Endodermal cell (in vitro differentiated cells): ENCODE measurements around the gene PALLD. TPM values are rescaled to one million over a fixed set of nuclear protein-coding genes. Genes with fewer than 3 reads are reported as not detected.

ENCODE experiments used
- DNase-seq: peaks from one replicate; pipeline ENCODE4 v3.0.0-alpha.2; 2017
- H3K27ac ChIP-seq: 2 replicates; pipeline ENCODE4 v1.5.1; 2013; ENCODE audit warnings: mild to moderate bottlenecking, low read depth, low read length, moderate library complexity
- H3K27me3 ChIP-seq: 2 replicates; pipeline ENCODE4 v1.6.1; 2013; ENCODE audit warnings: mild to moderate bottlenecking, low read length, moderate library complexity; ENCODE audit not compliant: insufficient read depth, control insufficient read depth, poor library complexity, severe bottlenecking
- H3K36me3 ChIP-seq: 2 replicates; pipeline ENCODE4 v1.7.0; 2013; ENCODE audit warnings: mild to moderate bottlenecking, low read length, moderate library complexity; ENCODE audit not compliant: control insufficient read depth, insufficient read depth
- H3K4me1 ChIP-seq: one replicate; pipeline ENCODE4 v1.7.0; 2013; ENCODE audit warnings: low read length; ENCODE audit not compliant: control insufficient read depth, insufficient read depth
- H3K4me3 ChIP-seq: 2 replicates; pipeline ENCODE4 v1.5.1; 2013; ENCODE audit warnings: mild to moderate bottlenecking, low read length, moderate library complexity
- H3K9ac ChIP-seq: 2 replicates; pipeline ENCODE4 v1.6.1; 2013; ENCODE audit warnings: mild to moderate bottlenecking, low read length, moderate library complexity; ENCODE audit not compliant: poor library complexity, severe bottlenecking; ENCODE audit errors: extremely low read depth
- H3K9me3 ChIP-seq: 2 replicates; pipeline ENCODE4 v1.6.1; 2013; ENCODE audit warnings: mild to moderate bottlenecking, low read length, moderate library complexity; ENCODE audit not compliant: control insufficient read depth
- H3K27ac Mint-ChIP-seq: 2 replicates; pipeline ENCODE4 v1.8.0; 2020; ENCODE audit warnings: mixed read lengths
- H3K27me3 Mint-ChIP-seq: 2 replicates; pipeline ENCODE4 v1.8.0; 2021; ENCODE audit warnings: mild to moderate bottlenecking, mixed read lengths; ENCODE audit not compliant: insufficient read depth
- H3K36me3 Mint-ChIP-seq: 2 replicates; pipeline ENCODE4 v1.8.0; 2020; ENCODE audit warnings: low read depth, mixed read lengths
- H3K4me1 Mint-ChIP-seq: 2 replicates; pipeline ENCODE4 v1.8.0; 2020; ENCODE audit warnings: mixed read lengths
- H3K4me3 Mint-ChIP-seq: 2 replicates; pipeline ENCODE4 v1.8.0; 2020; ENCODE audit warnings: mild to moderate bottlenecking, moderate library complexity, mixed read lengths
- H3K9me3 Mint-ChIP-seq: 2 replicates; pipeline ENCODE4 v1.8.0; 2020; ENCODE audit warnings: mild to moderate bottlenecking, mixed read lengths
- CTCF ChIP-seq: fragments of 200-600 bp; sonication (generic); conservative IDR thresholded peaks from 2 replicates; pipeline ENCODE4 v1.5.0; 2021; ENCODE audit warnings: antibody characterized with exemption, mild to moderate bottlenecking
- WGBS, 2 experiments: methylation state at CpG; one replicate each; pipeline versions ENCODE4 v1.1.5 to v1.1.7; 2013; ENCODE audit warnings: missing lambda C conversion rate in 2 of 2, mixed read lengths in 1 of 2; ENCODE audit not compliant: insufficient coverage in 1 of 2, insufficient read length in 1 of 2; 5-methylcytosine and 5-hydroxymethylcytosine counted together
- total RNA-seq, 2 donors: library from RNA; stranded (reverse); fragmentation: NEBNext Ultra II Directional in 1 of 2; extraction: Animal tissue kit (Norgen Biotek cat#: 25700) in 1 of 2; gene quantifications; 2 replicates in 1 of 2; 3 replicates in 1 of 2; pipeline ENCODE4 v1.2.1, GENCODE V29; 2021

Gene PALLD
- total RNA-seq, 2 donors from 2014 or later, result 51.8 to 86.7 TPM

GRCh38 chr4:168519576-168519975, 22.7 kb downstream of the PALLD start:
- Mint-ChIP-seq H3K27me3 (no peaks in the 10 kb centered on the region), H3K27ac (no peak overlapping the region), H3K4me1 (peaks cover 2% of the 10 kb centered on the region), H3K9me3 (peaks cover 3% of the 10 kb centered on the region), H3K36me3 (no peaks in the 10 kb centered on the region), H3K4me3 (no peak overlapping the region)
- peaks cover 3% of the 10 kb centered on the region for H3K4me1 ChIP-seq
- H3K36me3 ChIP-seq, result no peaks in the 10 kb centered on the region
- no peak for TF ChIP-seq CTCF
- H3K9ac ChIP-seq, result no peak overlapping the region
- WGBS, 2 experiments, result 94% methylated on average over 1 of the region's 1 CpG; no CpG with 5 or more reads in 1 of the 2 experiments
- H3K27me3 ChIP-seq, result no peaks in the 10 kb centered on the region
- H3K9me3 ChIP-seq, result no peaks in the 10 kb centered on the region
- no peak overlapping the region for H3K4me3 ChIP-seq
- DNase-seq, result no peak
- H3K27ac ChIP-seq, result no peak overlapping the region

- H3K27ac Mint-ChIP-seq, result no peak overlapping the region
- H3K9me3 Mint-ChIP-seq, result peaks cover 3% of the 10 kb centered on the region
Measured at GRCh38 chr4:168521721-168522120, 24.9 kb downstream of the PALLD start.

GRCh38 chr4:168522356-168522755, 25.5 kb downstream of the PALLD start:
- no peak overlapping the region for H3K27ac ChIP-seq
- Mint-ChIP-seq H3K36me3 (no peaks in the 10 kb centered on the region), H3K9me3 (peaks cover 3% of the 10 kb centered on the region), H3K4me1 (peaks cover 5% of the 10 kb centered on the region), H3K27ac (no peak overlapping the region), H3K4me3 (no peak overlapping the region), H3K27me3 (no peaks in the 10 kb centered on the region)
- DNase-seq, result no peak
- H3K4me1 ChIP-seq, result peaks cover 3% of the 10 kb centered on the region
- H3K4me3 ChIP-seq, result no peak overlapping the region
- H3K9ac ChIP-seq, result no peak overlapping the region
- H3K9me3 ChIP-seq, result no peaks in the 10 kb centered on the region
- H3K36me3 ChIP-seq, result no peaks in the 10 kb centered on the region
- no peak for TF ChIP-seq CTCF
- H3K27me3 ChIP-seq, result no peaks in the 10 kb centered on the region
- WGBS, 2 experiments, result no CpG with 5 or more reads among the region's 2 CpGs

More at GRCh38 chr4:168521721-168522120, 24.9 kb downstream of the PALLD start:
- H3K4me3 Mint-ChIP-seq, result no peak overlapping the region
- Histone ChIP-seq H3K4me3 (no peak overlapping the region), H3K9ac (no peak overlapping the region), H3K27me3 (no peaks in the 10 kb centered on the region), H3K9me3 (no peaks in the 10 kb centered on the region), H3K36me3 (no peaks in the 10 kb centered on the region), H3K27ac (no peak overlapping the region), H3K4me1 (peaks cover 3% of the 10 kb centered on the region)
- no peak for TF ChIP-seq CTCF
- 75% methylated on average over 2 of the region's 2 CpGs; no CpG with 5 or more reads in 1 of the 2 experiments for WGBS, 2 experiments
- H3K4me1 Mint-ChIP-seq, result peaks cover 5% of the 10 kb centered on the region
- DNase-seq, result no peak
- H3K36me3 Mint-ChIP-seq, result no peaks in the 10 kb centered on the region
- H3K27me3 Mint-ChIP-seq, result no peaks in the 10 kb centered on the region
